RWPE2 (cell line): ENCODE results near the gene ENDOU.

Experiments used
- ATAC-seq: fragments of 200-7000 bp; cut with Tn5 transposase; 3 replicates; pipeline ENCODE4 v1.9.1; 2021; ENCODE audit warnings: low read depth
- DNase-seq: peaks from one replicate; pipeline ENCODE4 v3.0.0-alpha.2; 2020; ENCODE audit warnings: low spot score
- H3K27ac ChIP-seq: fragments of 450-650 bp; 2 replicates; pipeline ENCODE4 v1.5.1; 2017; ENCODE audit warnings: mild to moderate bottlenecking; ENCODE audit not compliant: poor library complexity, severe bottlenecking
- H3K27me3 ChIP-seq: fragments of 250-450 bp; sonication (Bioruptor Pico); 2 replicates; pipeline ENCODE4 v1.5.1; 2021; ENCODE audit warnings: mild to moderate bottlenecking, moderate library complexity; ENCODE audit not compliant: insufficient read depth, poor library complexity, severe bottlenecking
- H3K36me3 ChIP-seq: fragments of 250-450 bp; sonication (Bioruptor Pico); 2 replicates; pipeline ENCODE4 v1.5.1; 2020; ENCODE audit warnings: low read depth, mild to moderate bottlenecking, moderate library complexity
- H3K4me1 ChIP-seq: fragments of 250-450 bp; sonication (Bioruptor Pico); 2 replicates; pipeline ENCODE4 v1.5.1; 2021; ENCODE audit warnings: mild to moderate bottlenecking, moderate library complexity; ENCODE audit not compliant: insufficient read depth, poor library complexity, severe bottlenecking
- H3K4me3 ChIP-seq: fragments of 250-450 bp; sonication (Bioruptor Pico); 2 replicates; pipeline ENCODE4 v1.5.1; 2021; ENCODE audit warnings: mild to moderate bottlenecking, moderate library complexity; ENCODE audit not compliant: severe bottlenecking
- H3K9me3 ChIP-seq: fragments of 250-450 bp; sonication (Bioruptor Pico); 2 replicates; pipeline ENCODE4 v1.5.1; 2021; ENCODE audit warnings: mild to moderate bottlenecking, moderate library complexity; ENCODE audit not compliant: severe bottlenecking
- CTCF ChIP-seq: fragments of 450-650 bp; IDR thresholded peaks from one replicate; pipeline ENCODE4 v1.5.1; 2017; ENCODE audit warnings: mild to moderate bottlenecking, moderate library complexity; ENCODE audit not compliant: poor library complexity, severe bottlenecking

Gene ENDOU

GRCh38 chr12:47747126-47747525 is 21.8 kb upstream of the ENDOU start:
- Histone ChIP-seq H3K27ac (no peak overlapping the region), H3K27me3 (no peaks in the 10 kb centered on the region), H3K36me3 (peaks cover 21% of the 10 kb centered on the region), H3K4me1 (peaks cover 6% of the 10 kb centered on the region), H3K4me3 (no peak overlapping the region), H3K9me3 (no peaks in the 10 kb centered on the region)
- ATAC-seq (no peak), DNase-seq (no peak)
- no peak for TF ChIP-seq CTCF

- no peak for TF ChIP-seq CTCF
- no peak for ATAC-seq
- Histone ChIP-seq H3K9me3 (no peaks in the 10 kb centered on the region), H3K4me3 (no peak overlapping the region), H3K4me1 (no peaks in the 10 kb centered on the region), H3K27ac (no peak overlapping the region), H3K36me3 (peaks cover 20% of the 10 kb centered on the region), H3K27me3 (no peaks in the 10 kb centered on the region)
- DNase-seq = no peak
Measured at GRCh38 chr12:47746523-47746922, 21.2 kb upstream of the ENDOU start.

- no peak for TF ChIP-seq CTCF
- no peak for DNase-seq
- H3K9me3 ChIP-seq = no peaks in the 10 kb centered on the region
- H3K4me1 ChIP-seq = peaks cover 3% of the 10 kb centered on the region
- no peak overlapping the region for H3K4me3 ChIP-seq
- H3K27ac ChIP-seq = no peak overlapping the region
- peaks cover 15% of the 10 kb centered on the region for H3K36me3 ChIP-seq
- ATAC-seq = no peak
- no peaks in the 10 kb centered on the region for H3K27me3 ChIP-seq
Measured at GRCh38 chr12:47746073-47746472, 20.8 kb upstream of the ENDOU start.

GRCh38 chr12:47745485-47746041 is 20.3 kb upstream of the ENDOU start:
- peaks cover 3% of the 10 kb centered on the region for H3K4me1 ChIP-seq
- H3K4me3 ChIP-seq = no peak overlapping the region
- H3K27me3 ChIP-seq = no peaks in the 10 kb centered on the region
- peaks cover 10% of the 10 kb centered on the region for H3K36me3 ChIP-seq
- H3K27ac ChIP-seq = no peak overlapping the region
- TF ChIP-seq CTCF = no peak
- no peak for ATAC-seq
- H3K9me3 ChIP-seq = no peaks in the 10 kb centered on the region
- DNase-seq = no peak

- no peaks in the 10 kb centered on the region for H3K9me3 ChIP-seq
- no peak for ATAC-seq
Measured at GRCh38 chr12:47744778-47745436, 19.6 kb upstream of the ENDOU start.

More at GRCh38 chr12:47744778-47745436, 19.6 kb upstream of the ENDOU start:
- Histone ChIP-seq H3K4me3 (no peak overlapping the region), H3K4me1 (peaks cover 3% of the 10 kb centered on the region), H3K27ac (no peak overlapping the region), H3K36me3 (peaks cover 7% of the 10 kb centered on the region), H3K27me3 (no peaks in the 10 kb centered on the region)
- DNase-seq = no peak
- no peak for TF ChIP-seq CTCF
